HL-60/S4 (cell line): ENCODE data around the gene SDC1.

Source experiments
- in situ Hi-C: fragments of 300-500 bp; cut with MboI; formaldehyde crosslinking; loops from 2 replicates; pipeline ENCODE4 v1.14.3; 2022; ENCODE audit warnings: low sequenced_read_pairs

The SDC1 gene

DNA sequence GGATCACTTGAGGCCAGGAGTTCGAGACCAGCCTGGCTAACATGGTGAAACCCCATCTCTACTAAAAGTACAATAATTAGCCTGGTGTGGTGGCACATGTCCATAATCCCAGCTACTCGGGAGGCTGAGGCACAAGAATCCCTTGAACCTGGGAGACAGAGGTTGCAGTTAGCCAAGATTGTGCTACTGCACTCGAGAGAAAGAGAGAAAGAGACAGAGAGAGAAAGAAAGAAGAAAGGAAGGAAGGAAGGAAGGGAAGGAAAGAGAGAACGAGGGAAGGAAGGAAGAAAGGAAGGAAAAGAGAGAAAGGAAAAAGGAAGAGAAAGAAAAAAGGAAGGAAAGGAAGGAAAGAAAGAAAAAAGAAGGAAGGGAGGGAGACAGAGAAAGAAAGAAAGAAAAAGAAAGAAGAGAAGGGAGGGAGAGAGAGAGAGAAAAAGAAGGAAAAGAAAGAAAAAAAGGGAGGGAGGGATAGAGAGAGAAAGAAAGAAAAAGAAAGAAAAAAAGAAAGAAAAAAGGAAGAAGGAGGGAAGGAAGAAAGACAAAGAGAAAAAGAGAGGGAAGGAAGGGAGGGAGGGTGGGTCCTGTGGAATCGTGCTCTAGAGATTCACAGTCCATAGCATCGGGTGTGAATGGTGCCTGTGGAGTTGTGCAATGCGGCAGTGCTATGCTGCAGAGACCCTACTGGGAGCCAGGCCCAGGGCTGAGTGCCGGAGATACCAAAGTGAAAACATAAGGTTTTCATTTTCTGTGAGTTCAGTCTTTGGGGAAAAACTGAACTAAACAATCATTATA lies 4.6 kb upstream of the SDC1 start:
- in situ Hi-C loops, result no loop called here

DNA sequence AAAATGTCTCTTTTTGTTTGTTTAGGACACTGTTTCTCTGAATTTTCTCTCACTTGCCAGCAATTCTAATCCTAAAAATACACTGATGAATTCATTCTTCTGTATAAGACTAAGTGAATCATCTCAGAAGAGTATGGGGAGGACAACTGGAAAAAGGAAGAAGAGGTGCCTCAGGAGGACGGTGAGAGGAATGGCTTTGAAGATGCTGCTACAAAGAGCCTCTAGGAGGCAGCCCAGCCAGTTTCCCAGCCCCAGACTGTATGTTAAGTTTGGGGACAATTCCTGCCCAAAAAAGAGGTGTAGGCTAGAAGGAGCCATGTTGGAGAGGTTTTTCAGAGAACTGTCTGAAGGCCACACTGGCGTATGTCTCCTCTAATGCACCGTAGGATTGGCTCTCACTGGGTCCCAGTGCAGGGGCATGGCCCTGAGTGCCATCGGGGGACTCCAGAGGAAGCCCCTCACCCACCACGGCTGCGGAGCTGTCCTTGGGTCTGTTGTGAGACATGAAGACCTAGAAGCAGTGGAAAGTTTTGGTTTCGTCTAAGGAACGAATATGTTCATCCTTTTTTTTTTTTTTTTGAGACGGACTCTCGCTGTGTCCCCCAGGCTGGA lies 3.1 kb upstream of the SDC1 start:
- in situ Hi-C loops, result no loop called here

DNA sequence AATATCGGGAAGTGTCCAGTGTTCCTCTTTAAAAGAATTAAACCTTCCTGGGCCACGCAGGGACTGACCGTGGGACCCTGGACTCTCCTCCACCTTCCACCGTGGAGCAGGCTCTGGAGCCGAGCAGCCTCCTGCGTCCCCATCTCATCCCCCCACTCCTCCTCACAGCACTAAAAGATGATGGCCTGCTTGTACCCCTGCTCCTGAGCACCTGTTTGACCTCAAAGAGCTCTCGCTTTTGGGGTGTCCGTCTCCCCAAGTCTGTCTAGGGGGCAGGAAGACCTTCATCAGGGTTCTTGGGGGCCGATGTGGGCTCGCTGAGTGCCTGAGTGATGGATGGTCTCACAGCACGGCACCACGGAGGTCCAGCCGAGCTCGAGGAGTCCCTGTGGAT lies 1.2 kb upstream of the SDC1 start:
- in situ Hi-C loops, result no loop called here

DNA sequence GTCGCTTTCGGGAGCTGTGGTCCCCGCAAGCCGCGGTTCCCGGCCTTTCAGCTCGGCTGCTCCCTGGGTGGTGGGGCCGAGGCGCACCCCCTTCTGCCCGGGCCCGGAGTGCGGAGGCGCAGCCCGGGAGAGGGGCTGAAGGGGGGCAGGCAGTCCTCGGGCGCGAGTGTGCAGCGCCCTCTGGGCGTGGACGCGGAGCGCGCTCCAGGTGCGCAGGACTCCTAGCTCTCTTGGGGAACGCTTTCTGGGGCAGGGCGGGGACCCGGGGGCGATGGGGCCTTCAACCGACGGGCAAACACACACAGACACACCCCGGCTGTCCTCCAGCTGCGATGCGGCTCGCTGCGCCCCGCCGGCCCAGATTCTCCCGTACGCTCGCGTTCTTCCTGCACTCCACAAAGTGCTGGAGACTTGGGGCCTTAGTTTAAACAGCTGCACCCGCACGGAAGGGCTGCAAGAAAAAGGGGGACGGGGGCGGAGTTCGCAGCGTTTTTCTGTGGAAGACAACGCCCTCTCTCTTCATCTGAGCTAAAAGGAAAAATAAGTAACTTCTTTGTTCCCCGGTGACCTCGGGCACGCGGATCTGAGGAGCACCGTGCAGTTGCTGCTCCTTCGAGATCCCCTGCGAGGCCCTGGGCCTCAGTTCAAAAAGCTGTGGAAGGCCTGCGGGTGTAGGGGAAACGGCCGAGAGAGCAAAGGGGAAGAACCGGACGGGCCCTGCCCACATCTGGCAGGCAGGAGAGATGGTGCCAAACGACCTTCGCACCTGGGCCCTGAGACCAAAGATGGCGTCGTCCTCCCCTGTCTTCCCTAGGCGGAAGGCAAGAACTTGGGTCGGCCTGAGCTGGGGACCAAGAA lies 593 bp upstream of the SDC1 start:
- in situ Hi-C loops, result no loop called here

DNA sequence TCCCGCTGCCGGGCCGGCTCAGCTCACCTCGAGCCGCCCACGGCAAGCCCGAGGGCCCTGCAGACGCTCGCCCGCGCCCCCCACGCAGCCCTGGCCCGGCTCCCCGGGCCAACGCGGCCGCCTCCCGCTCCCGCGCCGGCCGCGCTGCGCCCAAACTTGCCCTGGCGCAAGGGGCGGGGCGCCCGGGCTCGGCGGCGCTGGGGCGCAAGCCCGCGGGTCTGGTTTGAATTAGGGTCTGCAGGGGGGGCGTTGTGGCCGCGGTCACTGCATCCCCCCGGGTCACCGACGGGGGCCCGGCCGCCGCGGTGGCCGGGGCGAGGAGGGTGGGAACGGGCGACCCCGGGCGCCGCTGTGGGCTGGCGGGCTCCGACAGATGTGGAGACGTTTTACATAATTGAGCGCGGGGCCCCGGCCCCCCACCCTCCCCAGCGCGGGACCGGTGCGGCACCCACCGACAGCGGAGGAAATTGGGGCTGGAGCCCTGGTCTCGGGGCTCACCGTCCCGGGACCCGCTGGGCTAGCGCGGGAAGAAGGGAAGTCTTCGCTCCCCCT lies 690 bp downstream of the SDC1 start:
- in situ Hi-C loops, result no loop called here

DNA sequence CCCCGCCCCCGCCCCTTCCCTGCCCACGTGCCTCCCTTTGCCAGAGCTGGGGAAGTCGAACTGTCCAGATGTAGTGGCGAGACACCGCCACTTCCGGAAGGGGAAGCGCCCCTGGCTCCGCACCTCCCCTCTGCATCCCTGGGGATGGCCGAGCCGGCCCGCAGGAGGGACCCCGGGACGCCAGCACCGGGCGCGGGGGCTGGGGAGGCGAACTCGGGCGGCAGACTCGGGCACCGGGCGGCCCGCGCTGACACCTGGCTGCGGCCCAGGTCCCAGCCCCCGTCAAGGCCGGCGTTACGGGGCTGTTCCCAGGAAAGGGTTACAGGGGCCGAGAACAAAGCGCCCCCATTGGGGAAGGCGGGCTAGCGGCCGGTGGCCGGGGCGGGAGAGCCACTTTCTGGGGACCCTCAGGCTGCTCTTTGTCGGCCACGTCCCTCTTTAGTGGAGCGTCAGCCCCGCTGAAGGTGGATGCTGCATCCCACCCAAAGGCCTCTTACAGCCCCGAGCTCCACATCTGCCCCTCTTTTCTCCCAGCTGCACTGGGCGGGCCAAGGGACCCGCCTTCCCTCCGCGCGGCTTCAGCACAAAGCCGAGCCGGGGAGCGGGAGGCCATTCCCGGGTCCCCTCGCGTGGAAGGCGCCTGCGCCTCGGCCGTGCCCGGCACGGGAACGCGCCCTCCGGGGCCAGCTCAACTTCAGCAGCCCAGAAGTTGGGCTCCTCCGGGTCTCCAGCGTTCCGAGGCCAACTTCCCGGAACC lies 1.3 kb downstream of the SDC1 start:
- in situ Hi-C loops, result no loop called here

DNA sequence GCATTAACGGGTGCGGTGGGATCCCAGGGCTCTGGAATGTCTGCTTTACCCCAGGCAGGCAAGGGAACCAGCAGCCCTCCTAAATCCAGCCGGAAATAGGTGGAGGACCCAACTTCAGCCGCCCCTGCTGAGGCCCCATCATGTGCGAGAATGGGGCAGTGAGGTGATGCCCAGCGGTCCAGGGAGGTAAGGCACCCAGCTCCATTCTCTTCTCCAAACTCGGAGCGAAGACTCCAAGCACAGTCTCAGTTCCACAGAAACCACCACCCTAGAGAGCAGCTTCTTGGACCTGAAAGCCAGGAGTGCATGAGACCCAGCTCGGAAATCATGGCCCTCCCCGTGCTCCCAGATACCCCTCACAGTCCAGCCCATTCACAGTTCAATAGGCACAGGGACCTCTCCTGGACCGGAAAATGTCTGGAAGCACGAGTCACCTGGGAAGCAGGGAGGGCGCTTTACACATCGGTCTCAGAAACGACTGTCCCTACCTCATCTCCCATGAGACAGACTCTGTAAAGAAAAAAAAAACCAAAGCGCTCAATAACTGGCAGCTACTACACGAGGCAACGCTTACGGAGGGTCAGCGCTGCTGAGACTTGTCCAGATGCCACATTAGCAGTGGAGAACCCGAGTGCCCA lies 2.0 kb downstream of the SDC1 start:
- in situ Hi-C loops, result no loop called here

DNA sequence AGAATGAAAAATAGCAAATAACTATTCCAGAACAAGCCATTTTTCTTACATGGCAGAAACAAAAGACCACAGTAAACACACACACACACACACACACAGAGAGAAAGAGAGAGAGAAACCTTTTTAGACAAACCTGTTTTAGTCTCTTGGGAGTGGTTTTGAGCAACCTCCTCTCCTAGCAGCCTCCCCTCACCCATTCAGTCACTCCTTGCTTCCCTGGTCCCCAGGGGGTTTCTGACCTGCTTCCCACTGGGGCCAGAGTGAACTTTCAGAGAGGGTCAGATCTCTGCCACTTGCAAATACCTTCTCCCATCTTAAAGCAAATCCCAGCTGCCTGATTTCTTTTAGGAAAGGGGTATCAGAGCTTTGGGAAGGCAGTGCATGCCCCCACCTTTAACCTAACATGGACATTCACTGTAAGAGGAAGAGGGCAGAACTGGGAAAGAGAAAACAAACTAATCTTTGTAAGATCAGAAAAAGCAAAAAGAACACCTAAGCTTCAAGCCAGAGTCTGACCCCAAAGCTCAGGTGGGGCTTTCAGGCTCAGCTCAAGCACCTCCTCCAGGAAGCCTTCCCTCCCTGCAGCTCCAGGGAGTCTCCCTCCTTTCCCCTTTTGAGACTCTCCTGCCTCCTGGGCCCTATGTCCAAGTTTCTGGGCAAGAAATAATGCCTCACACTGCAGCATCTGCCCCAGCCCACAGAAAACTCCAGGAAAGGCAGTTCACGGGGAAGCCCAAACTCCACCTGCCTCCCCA lies 2.7 kb downstream of the SDC1 start:
- in situ Hi-C loops, result no loop called here

DNA sequence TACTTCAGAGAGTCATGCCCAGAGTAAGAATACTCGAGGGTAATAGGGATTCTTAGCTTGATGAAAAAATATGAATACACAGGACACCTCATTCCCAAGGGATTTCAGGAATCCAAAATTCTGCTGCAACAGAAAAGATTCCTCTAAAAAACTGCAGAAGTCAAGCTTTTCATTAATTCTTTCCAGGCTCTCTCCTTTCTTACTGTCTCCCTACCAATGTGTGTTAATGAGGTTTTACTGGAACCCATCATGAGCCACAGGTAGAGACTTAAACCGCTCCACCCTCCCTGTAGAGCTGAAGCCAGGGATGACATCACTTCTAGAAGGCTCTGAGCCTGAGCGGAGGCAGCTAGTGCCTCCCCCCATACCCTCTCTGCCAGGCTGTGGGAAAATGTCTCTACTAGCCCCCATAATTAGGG lies 3.4 kb downstream of the SDC1 start:
- in situ Hi-C loops, result no loop called here

DNA sequence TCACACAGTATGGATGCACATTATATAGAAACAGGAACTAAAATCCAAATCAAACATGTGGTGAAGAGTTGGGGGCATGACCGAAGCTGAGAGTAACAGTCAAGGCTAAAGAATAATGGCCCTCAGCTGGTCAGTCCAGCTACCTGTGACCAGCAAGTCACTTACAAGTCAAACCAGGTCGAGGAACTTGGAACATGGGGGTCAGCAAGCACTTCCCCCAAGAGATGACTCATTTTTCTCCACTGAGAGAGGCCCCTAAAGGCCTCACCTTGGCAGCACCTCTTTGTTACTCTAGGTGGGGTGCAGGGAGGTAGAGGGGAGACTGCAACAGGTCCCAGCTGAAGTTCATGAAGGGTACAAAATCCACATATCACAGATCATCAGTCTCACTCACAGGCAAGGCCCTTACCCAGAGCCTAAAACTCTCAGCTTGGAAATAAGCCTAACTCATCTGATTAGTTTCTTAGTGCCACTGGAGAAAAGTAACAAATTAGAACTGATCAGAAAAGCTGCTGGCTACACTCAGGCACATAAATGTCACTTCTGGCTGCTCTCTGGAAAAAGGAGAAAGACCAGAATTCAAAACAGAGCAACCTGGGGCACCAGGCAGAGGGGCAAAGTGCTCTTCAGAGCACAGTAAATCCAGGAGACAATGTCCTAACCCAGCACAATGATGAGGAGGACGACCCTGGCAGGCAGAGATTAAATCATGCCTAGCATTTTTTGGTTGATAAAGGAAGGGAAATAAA lies 4.0 kb downstream of the SDC1 start:
- in situ Hi-C loops, result no loop called here

DNA sequence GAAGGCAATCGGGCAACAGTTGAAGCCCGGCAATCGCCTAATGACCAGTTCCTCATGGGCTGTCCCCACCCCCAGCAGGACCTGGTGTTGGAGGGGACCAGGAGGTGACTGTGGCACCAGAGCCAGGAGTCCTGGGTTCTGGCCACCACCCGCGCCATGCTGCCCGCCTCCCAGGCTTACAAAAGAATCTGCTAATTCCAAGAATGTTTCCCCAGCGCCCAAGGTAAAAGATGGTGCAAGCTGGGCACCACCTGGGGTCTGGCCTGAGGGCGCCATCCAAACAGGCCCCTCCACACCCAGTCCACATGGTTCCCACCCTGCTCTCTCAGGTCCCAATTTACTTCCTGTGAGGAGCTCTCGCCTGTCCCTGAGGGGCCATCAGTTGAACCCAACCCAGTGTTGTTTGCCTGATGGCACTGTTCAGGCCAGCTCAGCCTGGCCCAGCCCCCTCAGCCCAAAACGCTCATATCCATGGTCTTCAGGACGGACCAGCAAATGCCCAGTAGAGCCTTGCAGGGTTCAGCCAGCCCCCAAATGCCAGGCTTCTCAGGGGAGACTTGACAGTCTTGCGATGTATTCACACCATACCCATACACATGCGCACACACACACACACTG lies 5.1 kb downstream of the SDC1 start:
- in situ Hi-C loops, result no loop called here

DNA sequence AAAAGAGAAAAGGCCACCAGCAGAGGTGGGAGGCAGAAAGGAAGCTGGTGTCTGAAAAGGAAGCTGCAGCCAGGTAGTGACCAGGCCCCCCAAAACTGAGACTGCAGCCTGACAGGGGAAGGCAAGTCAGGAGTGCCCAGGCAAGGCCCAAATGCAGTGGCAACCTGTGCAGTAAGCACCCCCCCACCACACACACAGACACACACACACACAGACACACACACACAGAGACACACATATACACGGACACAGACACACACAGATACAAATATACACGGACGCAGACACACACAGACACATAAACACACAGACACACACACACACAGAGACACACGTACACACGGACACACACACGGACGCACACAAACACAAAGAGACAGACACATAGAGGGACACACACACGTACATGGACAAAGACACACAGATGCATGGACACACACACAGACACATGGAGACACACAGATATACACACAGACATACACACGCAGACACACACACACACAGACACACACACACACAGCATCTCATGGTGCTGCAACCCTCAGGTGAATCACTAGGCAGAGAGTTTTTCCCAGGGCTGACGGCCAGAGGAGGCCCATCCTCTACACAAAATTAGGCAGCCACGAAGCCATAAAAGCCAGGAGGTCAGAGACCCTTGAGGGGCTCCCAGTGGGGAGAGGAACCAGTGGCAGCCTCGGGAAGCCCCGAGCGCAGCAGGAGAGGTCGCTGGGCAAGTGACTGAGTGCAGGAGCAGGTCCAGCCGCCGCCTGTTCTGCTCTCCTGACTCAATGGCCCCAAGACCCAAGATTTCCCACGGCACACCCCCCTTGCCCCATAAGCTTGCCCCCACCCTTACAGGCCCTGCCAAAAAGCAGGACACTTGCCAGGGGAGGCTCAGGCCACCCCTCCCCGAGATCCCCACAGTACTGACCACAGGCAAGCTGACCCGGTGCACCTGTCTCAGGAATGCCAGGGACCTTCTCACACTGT lies 6.3 kb downstream of the SDC1 start:
- in situ Hi-C loops, result no loop called here

DNA sequence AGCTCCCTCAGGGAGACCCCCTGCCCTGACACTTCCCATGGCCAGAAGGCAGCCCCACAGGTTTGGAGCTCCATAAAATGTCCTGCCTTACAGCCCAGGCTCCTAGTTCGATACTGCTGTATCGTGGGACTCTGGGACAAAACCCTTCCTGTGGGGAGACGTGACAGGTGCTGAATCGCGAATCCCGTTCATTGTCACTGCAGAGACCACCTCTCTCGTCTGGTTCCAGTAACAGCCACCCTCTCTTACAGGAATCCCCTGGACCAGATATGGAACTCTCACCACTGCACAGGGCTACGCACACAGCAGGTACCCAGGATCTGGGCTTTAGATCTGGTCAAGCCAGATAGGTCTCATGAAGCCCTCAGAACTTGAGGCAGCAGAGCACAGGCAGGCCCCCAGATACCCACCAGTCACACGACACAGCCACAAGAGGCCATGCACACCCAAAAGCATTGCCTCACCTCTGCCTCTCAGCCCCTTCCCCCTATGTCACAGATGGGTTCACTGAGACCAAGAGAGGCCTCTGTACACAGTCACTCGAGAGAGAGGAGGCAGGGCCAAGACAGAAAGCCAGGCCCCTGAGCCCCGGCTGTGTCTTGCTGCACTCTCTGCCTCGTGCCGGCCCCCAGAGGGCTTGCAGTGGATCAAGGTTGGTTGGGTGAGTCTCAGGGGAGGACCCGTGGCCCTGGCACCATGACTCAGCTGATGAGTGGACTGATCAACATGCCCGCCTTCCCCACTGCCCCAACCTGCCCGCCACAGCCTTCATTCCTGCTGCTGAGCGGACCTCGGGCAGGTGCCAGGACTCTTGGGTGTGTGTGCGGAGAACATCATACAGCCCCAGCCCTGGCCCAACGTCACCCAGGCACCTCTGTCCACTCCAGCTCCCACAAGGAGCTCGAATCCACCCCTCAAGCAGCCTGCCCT lies 7.6 kb downstream of the SDC1 start:
- in situ Hi-C loops, result no loop called here

DNA sequence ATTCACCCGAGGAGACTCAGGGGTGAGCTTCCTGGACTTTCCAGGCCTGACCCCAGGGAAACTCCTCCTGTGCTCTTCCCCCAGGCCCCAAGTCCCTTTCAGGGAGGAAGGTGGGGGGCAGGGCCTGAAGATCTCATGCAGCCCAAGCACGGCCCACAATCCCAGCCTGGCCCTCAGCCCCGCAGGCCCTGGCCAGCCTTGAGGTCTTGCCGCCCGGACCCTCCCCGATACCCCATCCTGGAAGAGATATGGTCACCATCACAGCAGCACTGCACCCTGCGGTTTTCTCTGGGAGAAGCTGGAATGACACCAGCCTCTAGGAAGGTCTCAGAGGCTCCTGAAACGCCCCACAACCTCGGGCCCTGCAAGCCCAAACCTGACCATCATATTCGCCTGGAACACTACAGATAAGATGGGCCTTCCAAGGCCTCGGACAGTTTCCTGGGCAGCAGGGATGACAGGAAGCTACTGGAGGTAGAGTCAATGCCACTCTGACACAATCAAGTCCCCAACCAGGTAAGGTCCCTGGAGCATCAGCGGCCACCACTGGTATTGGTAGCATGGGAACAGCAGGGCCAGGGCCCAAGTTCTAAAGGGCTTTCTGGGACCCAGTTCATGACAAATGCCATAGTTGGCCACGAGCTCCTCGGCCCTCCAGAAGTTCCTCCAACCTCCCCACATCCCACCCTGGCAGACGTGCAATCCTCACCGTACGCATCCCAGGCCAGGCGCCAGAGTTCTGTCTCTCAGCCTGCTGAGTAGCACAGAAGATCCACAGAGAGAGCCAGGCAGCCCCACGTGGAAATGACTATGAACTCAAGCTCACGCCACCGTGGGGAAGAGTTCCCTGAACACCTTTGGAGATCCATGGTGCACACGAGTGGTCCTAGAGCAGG lies 8.6 kb downstream of the SDC1 start:
- in situ Hi-C loops, result no loop called here
